HG03196 (cell line): ENCODE measurements around the gene HOXD10.

ENCODE experiments used
- ATAC-seq: cut with Tn5 transposase; IDR thresholded peaks from one replicate; pipeline ENCODE4 v1.9.1; 2021; ENCODE audit not compliant: unreplicated experiment

Gene HOXD10

GRCh38 chr2:176132205-176133171 is 15.9 kb downstream of the HOXD10 start:
- ATAC-seq = no peak

GRCh38 chr2:176133389-176133788 is 16.8 kb downstream of the HOXD10 start:
- no peak for ATAC-seq

GRCh38 chr2:176134035-176134434 is 17.5 kb downstream of the HOXD10 start:
- ATAC-seq = no peak

GRCh38 chr2:176135035-176135440 is 18.5 kb downstream of the HOXD10 start:
- ATAC-seq = no peak

GRCh38 chr2:176136374-176137251 is 20.0 kb downstream of the HOXD10 start:
- ATAC-seq = no peak

GRCh38 chr2:176137252-176137580 is 20.6 kb downstream of the HOXD10 start:
- ATAC-seq = no peak

- ATAC-seq = no peak
Measured at GRCh38 chr2:176137906-176138305, 21.3 kb downstream of the HOXD10 start.

GRCh38 chr2:176138526-176138922 is 21.9 kb downstream of the HOXD10 start:
- no peak for ATAC-seq

GRCh38 chr2:176138923-176139660 is 22.5 kb downstream of the HOXD10 start:
- ATAC-seq = no peak

GRCh38 chr2:176139661-176140512 is 23.3 kb downstream of the HOXD10 start:
- no peak for ATAC-seq

- ATAC-seq = peak; percentile 92
Measured at GRCh38 chr2:176140513-176141317, 24.1 kb downstream of the HOXD10 start.

GRCh38 chr2:176142281-176142680 is 25.7 kb downstream of the HOXD10 start:
- ATAC-seq = no peak

GRCh38 chr2:176145085-176145969 is 28.7 kb downstream of the HOXD10 start:
- ATAC-seq = no peak

GRCh38 chr2:176146101-176146500 is 29.5 kb downstream of the HOXD10 start:
- no peak for ATAC-seq

- no peak for ATAC-seq
Measured at GRCh38 chr2:176146645-176147044, 30.1 kb downstream of the HOXD10 start.

GRCh38 chr2:176147210-176147799 is 30.7 kb downstream of the HOXD10 start:
- no peak for ATAC-seq

- no peak for ATAC-seq
Measured at GRCh38 chr2:176147800-176148496, 31.4 kb downstream of the HOXD10 start.
